Lower lobe of right lung (tissue), 2 donors: Measurements from ENCODE around the gene RASA3. TPM values are rescaled to one million over a fixed set of nuclear protein-coding genes. Genes with fewer than 3 reads are reported as not detected.
"Not testable (repeated sequence)": the region's sequence is repeated elsewhere in the genome, so short reads cannot be mapped to it uniquely, and the experiment has no call there.

Experiments
- ATAC-seq, 2 donors: fragments of 200-7000 bp; cut with Tn5 transposase; one replicate each; pipeline ENCODE4 v1.9.1; 2020 to 2022; ENCODE audit warnings: mild to moderate bottlenecking in 2 of 2, moderate library complexity in 2 of 2
- DNase-seq: peaks from one replicate; pipeline ENCODE4 v3.0.0-alpha.2; 2020
- H3K27ac ChIP-seq: fragments of 200-600 bp; one replicate; pipeline ENCODE4 v1.8.0; 2022
- H3K27me3 ChIP-seq: fragments of 200-600 bp; one replicate; pipeline ENCODE4 v1.8.0; 2022; ENCODE audit warnings: low read depth
- H3K36me3 ChIP-seq: fragments of 200-600 bp; one replicate; pipeline ENCODE4 v1.8.0; 2022; ENCODE audit warnings: mild to moderate bottlenecking
- H3K4me1 ChIP-seq: fragments of 200-600 bp; one replicate; pipeline ENCODE4 v1.8.0; 2022
- H3K4me3 ChIP-seq: fragments of 200-600 bp; one replicate; pipeline ENCODE4 v1.8.0; 2022; ENCODE audit warnings: mild to moderate bottlenecking
- H3K9me3 ChIP-seq: fragments of 200-600 bp; one replicate; pipeline ENCODE4 v1.8.0; 2022
- intact Hi-C: fragments of 100-400 bp; cut with DNase I; formaldehyde crosslinking; loops from one replicate; pipeline ENCODE4 v1.11.0; 2022
- total RNA-seq: library from RNA; stranded (reverse); fragmentation: NEBNext Ultra II Directional; extraction: Animal tissue kit (Norgen Biotek cat#: 25700); gene quantifications from one replicate; pipeline ENCODE4 v1.2.1, GENCODE V29; 2021
- TF ChIP-seq, protein P1 (sequence below): fragments of 200-600 bp; IDR thresholded peaks from one replicate; pipeline ENCODE4 v1.8.0; 2022; ENCODE audit warnings: antibody characterized with exemption, mild to moderate bottlenecking
- donor health status: DM: no; HTN: yes; CAD: no; lungs with severe emphysema.

Gene RASA3
- total RNA-seq, 1 donor from 2014 or later: 19.1 TPM

DNA sequence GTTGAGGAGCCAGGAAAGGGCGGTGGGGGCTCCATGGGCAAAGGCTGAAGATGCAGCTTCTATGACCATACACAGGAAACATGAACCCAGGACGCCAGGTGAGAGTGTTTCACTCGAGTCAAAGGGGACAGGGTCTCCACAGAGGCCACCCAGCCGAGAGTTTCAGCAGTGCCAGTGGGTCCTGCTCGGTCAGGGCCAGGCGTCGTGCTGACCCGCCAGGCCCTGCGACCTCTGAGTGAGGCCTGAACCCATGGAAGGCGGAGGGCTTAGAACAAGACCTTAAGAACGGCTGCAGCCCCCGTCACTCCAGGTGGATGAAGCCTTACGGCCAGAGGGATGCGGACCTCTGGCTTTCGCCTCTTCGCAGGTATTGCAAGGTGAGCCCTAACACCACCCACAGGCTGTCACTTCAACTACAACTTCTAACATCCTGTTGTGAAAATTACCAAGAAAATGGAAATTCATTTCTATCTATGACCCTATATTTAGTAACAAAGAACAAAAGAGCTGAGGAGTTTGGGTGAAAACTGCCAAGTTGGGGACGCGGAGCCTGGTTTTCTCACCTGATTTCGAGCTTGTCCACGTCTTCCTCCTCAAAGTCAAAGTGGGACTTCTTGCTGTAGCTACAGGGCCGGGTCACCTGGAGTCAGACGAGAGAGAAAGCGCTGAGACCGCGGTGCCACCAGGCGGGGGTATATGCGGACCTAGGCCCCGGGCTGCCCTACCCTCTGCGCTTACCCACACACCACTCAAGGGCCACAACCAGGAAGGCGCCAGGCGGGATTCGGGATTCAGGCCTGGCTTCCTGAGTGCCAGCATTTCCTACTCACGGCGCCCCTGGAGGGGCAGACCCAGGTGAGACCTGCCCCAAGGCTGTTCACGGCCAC lies 108.5 kb downstream of the RASA3 start:
- TF ChIP-seq, protein P1, sequence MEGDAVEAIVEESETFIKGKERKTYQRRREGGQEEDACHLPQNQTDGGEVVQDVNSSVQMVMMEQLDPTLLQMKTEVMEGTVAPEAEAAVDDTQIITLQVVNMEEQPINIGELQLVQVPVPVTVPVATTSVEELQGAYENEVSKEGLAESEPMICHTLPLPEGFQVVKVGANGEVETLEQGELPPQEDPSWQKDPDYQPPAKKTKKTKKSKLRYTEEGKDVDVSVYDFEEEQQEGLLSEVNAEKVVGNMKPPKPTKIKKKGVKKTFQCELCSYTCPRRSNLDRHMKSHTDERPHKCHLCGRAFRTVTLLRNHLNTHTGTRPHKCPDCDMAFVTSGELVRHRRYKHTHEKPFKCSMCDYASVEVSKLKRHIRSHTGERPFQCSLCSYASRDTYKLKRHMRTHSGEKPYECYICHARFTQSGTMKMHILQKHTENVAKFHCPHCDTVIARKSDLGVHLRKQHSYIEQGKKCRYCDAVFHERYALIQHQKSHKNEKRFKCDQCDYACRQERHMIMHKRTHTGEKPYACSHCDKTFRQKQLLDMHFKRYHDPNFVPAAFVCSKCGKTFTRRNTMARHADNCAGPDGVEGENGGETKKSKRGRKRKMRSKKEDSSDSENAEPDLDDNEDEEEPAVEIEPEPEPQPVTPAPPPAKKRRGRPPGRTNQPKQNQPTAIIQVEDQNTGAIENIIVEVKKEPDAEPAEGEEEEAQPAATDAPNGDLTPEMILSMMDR: no peak
- ATAC-seq: no peak
- no peak for DNase-seq
- no peaks in the 10 kb centered on the region for H3K9me3 ChIP-seq
- intact Hi-C loops: no loop called here
- H3K27ac ChIP-seq: no peak overlapping the region
- peaks cover 54% of the 10 kb centered on the region for H3K36me3 ChIP-seq
- no peak overlapping the region for H3K4me3 ChIP-seq
- H3K4me1 ChIP-seq: peaks cover 30% of the 10 kb centered on the region
- no peaks in the 10 kb centered on the region for H3K27me3 ChIP-seq

DNA sequence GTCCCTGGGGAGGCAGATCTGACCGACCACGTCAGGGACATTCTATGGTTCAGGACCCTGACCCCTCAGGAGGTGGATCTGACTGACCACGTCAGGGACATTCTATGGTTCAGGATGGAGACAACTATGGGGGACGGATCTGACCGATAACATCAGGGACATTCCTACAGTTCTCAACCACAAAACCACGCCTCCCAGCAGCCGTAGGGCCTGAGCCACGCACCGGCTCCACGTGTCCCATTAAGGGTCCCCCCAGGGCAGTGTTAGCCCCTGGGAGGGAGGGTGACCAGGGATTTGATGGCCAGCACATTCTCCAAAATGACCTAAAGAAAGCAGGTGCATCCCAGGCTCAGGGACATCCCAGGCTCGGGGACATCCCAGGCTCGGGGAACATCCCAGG lies 109.5 kb downstream of the RASA3 start:
- intact Hi-C loops: no loop called here
- Histone ChIP-seq H3K4me3 (no peak overlapping the region), H3K27me3 (no peaks in the 10 kb centered on the region), H3K4me1 (peaks cover 28% of the 10 kb centered on the region), H3K36me3 (peaks cover 65% of the 10 kb centered on the region), H3K27ac (no peak overlapping the region), H3K9me3 (no peaks in the 10 kb centered on the region)
- DNase-seq (no peak), ATAC-seq (no peak)
- TF ChIP-seq, protein P1: no peak

DNA sequence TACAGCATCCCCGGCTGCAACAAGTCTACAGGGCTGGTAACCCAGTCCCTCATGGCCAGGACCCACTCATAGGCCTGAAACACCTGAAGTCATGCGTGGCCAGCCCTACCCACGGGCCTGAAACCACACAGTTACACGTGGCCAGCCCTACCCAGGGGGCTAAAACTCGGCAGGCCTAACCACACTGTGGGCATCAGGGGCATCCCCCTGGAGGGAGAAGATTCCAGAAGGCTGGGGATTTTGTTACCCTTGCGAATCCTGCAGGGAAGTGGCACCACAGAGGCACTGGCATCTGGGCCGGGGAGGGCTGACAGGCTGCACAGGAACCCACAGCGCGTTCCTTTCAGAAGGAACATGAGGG lies 110.1 kb downstream of the RASA3 start:
- TF ChIP-seq, protein P1: no peak
- Histone ChIP-seq H3K9me3 (no peaks in the 10 kb centered on the region), H3K27ac (no peak overlapping the region), H3K4me1 (peaks cover 22% of the 10 kb centered on the region), H3K27me3 (no peaks in the 10 kb centered on the region), H3K36me3 (peaks cover 71% of the 10 kb centered on the region), H3K4me3 (no peak overlapping the region)
- ATAC-seq: no peak
- no peak for DNase-seq
- intact Hi-C loops: no loop called here

DNA sequence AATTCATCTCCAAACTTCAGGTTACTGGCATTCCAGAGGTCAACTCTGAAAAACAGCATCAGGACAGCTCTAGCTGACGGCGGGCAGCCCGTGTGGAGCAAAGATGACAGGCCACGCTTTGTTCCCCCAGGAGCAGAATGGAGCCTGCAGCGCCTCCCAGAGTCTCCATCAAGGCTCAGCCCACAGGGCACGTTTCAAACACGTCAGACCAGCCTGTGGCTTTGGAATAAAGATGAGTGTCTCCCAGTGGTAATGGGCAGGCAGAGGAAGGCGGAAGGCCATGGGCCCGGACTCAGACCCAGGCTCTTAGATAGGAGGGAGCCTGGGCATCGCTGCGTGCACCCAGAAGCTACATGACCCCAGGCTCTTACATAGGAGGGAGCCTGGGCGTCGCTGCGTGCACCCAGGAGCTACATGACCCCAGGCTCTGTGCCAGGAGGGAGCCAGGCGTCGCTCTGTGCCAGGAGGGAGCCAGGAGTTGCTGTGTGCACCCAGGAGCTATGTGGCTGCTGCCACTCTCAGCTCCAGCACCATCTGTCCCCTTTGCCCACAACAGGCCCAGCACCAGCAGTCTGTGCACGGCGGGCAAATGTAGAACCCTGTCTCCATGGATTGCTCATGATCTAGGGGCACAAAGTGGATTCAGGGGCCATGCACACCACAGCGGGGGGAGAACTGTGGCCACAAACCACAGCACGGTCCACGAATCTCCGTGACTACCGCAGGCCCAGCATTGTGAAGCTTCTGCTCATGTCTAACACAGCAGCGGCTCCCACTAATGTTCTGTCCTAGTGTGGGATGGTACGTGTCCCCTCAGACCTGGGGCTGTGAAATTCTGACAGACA lies 110.7 kb downstream of the RASA3 start:
- H3K9me3 ChIP-seq: no peaks in the 10 kb centered on the region
- intact Hi-C loops: no loop called here

DNA sequence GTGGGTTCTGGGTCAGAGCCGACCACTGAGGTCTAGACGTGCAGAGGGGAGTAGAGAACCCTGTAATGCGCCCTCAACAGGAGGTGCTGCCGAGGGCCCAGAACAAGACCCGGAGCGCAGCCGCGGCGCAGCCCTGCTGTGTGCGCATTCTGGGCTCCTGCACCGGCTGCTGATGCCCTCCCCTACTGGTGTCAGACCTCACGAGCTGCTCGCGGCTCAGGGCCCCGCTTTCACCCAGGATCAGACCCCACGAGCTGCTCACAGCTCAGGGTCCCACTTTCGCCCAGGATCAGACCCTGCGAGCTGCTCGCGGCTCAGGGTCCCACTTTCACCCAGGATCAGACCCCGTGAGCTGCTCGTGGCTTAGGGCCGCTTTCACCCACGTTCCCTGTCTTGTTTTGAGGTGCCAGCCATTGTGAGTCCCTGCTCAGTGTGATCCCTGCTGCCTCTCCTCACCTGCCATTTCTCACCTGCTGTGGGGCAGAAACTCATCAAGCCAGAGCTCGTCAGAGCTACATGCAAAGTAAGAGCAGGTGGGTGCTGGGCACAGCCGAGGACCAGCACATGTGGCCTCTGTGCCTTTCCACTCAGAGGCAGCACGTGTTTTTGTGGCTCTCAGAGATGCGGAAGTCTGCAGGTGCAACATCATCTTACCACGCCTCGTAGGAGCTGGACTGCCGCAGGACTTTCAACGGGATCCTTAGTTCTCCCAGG lies 111.5 kb downstream of the RASA3 start:
- Histone ChIP-seq H3K4me1 (peaks cover 8% of the 10 kb centered on the region), H3K27me3 (no peaks in the 10 kb centered on the region), H3K27ac (no peak overlapping the region), H3K9me3 (no peaks in the 10 kb centered on the region), H3K36me3 (peaks cover 74% of the 10 kb centered on the region), H3K4me3 (no peak overlapping the region)
- TF ChIP-seq, protein P1: no peak
- DNase-seq: no peak
- intact Hi-C loops: no loop called here
- no peak for ATAC-seq

More for the DNA sequence above, 110.7 kb downstream of the RASA3 start:
- Histone ChIP-seq H3K27ac (no peak overlapping the region), H3K4me1 (peaks cover 16% of the 10 kb centered on the region), H3K36me3 (peaks cover 72% of the 10 kb centered on the region), H3K4me3 (no peak overlapping the region), H3K27me3 (no peaks in the 10 kb centered on the region)
- TF ChIP-seq, protein P1: no peak
- DNase-seq: no peak
- no peak for ATAC-seq

DNA sequence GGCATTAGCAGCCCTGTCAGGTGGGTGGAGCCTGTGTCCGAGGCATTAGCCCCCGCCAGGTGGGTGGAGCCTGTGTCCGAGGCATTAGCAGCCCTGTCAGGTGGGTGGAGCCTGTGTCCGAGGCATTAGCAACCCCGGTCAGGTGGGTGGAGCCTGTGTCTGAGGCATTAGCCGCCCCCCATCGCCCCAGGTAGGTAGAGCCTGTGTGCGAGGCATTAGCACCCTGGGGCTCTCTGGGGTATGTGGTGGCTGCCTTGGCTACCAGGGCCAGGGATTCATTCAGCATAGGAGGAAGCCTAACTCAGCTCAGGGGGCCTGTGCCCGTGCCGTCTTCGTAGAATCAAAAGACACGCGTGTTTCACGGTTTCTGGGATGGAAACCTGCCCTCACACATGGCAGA lies 112.3 kb downstream of the RASA3 start:
- peaks cover 82% of the 10 kb centered on the region for H3K36me3 ChIP-seq
- not testable (repeated sequence) for ATAC-seq

More for the DNA sequence above, 112.3 kb downstream of the RASA3 start:
- H3K9me3 ChIP-seq, H3K27me3 ChIP-seq, H3K27ac ChIP-seq, intact Hi-C loops, H3K4me3 ChIP-seq, H3K4me1 ChIP-seq, DNase-seq: not testable (repeated sequence)
